Measurements from ENCODE around the gene PPP1R1B. TPM values are rescaled to one million over a fixed set of nuclear protein-coding genes. Genes with fewer than 3 reads are reported as not detected.

PPP1R1B gene
- total RNA-seq, 4 donors from 2014 or later: 2.7 to 12.2 (median 8.6) TPM

GRCh38 chr17:39600997-39601597 is 25.7 kb upstream of the PPP1R1B start:
- no peak overlapping the region for H3K27ac ChIP-seq
- ATAC-seq: no peak
- 0 to 11% methylated on average over 1 to 4 of the region's 21 CpGs for WGBS, 2 donors (ENCODE audit: low coverage in 1 of 2)
- H3K9me3 ChIP-seq: no peaks in the 10 kb centered on the region
- H3K4me1 ChIP-seq: peaks cover 0 to 61% (median 18%) of the 10 kb centered on the region in 3 donors
- peaks cover 100% of the 10 kb centered on the region for H3K27me3 ChIP-seq
- TF ChIP-seq CTCF (IDR thresholded peaks at IDR 0.05): no peak
- no peak for TF ChIP-seq EP300 (IDR thresholded peaks at IDR 0.05)
- TF ChIP-seq POLR2A (IDR thresholded peaks at IDR 0.05): no peak
- no peak for TF ChIP-seq POLR2AphosphoS5 (IDR thresholded peaks at IDR 0.05)
- no peak overlapping the region for H3K4me3 ChIP-seq
- no peaks in the 10 kb centered on the region for H3K36me3 ChIP-seq

- peaks cover 100% of the 10 kb centered on the region for H3K27me3 ChIP-seq
- ATAC-seq: no peak
- 36 to 37% methylated on average over 7 to 12 of the region's 12 CpGs for WGBS, 2 donors (ENCODE audit: low coverage in 1 of 2)
These were observed 24.8 kb upstream of the PPP1R1B start for GRCh38 chr17:39601758-39602532.

GRCh38 chr17:39602533-39603303 is 24.0 kb upstream of the PPP1R1B start:
- Histone ChIP-seq H3K9me3 (no peaks in the 10 kb centered on the region), H3K27ac (no peak overlapping the region), H3K27me3 (peaks cover 100% of the 10 kb centered on the region), H3K4me3 (no peak overlapping the region), H3K4me1 (peaks cover 0 to 63% (median 31%) of the 10 kb centered on the region in 3 donors), H3K36me3 (no peaks in the 10 kb centered on the region)
- WGBS, 2 donors (ENCODE audit: low coverage in 1 of 2): 22 to 33% methylated on average over 4 of the region's 4 CpGs
- TF ChIP-seq POLR2AphosphoS5 (IDR thresholded peaks at IDR 0.05): no peak
- no peak for TF ChIP-seq CTCF (IDR thresholded peaks at IDR 0.05)
- no peak for TF ChIP-seq EP300 (IDR thresholded peaks at IDR 0.05)
- no peak for TF ChIP-seq POLR2A (IDR thresholded peaks at IDR 0.05)
- no peak for ATAC-seq

More at GRCh38 chr17:39601758-39602532, 24.8 kb upstream of the PPP1R1B start:
- peaks cover 0 to 63% (median 27%) of the 10 kb centered on the region in 3 donors for H3K4me1 ChIP-seq
- H3K36me3 ChIP-seq: no peaks in the 10 kb centered on the region
- no peak overlapping the region for H3K4me3 ChIP-seq
- no peaks in the 10 kb centered on the region for H3K9me3 ChIP-seq
- no peak for TF ChIP-seq EP300 (IDR thresholded peaks at IDR 0.05)
- TF ChIP-seq POLR2A (IDR thresholded peaks at IDR 0.05): no peak
- TF ChIP-seq CTCF (IDR thresholded peaks at IDR 0.05): no peak
- no peak for TF ChIP-seq POLR2AphosphoS5 (IDR thresholded peaks at IDR 0.05)
- H3K27ac ChIP-seq: no peak overlapping the region

- H3K4me3 ChIP-seq: no peak overlapping the region
- H3K36me3 ChIP-seq: no peaks in the 10 kb centered on the region
- peaks cover 100% of the 10 kb centered on the region for H3K27me3 ChIP-seq
- ATAC-seq: no peak
- peaks cover 0 to 62% (median 31%) of the 10 kb centered on the region in 3 donors for H3K4me1 ChIP-seq
- H3K9me3 ChIP-seq: no peaks in the 10 kb centered on the region
- TF ChIP-seq EP300 (IDR thresholded peaks at IDR 0.05) (no peak), CTCF (IDR thresholded peaks at IDR 0.05) (no peak), POLR2A (IDR thresholded peaks at IDR 0.05) (no peak), POLR2AphosphoS5 (IDR thresholded peaks at IDR 0.05) (no peak)
- no peak overlapping the region for H3K27ac ChIP-seq
- 5 to 7% methylated on average over 12 to 13 of the region's 14 CpGs for WGBS, 2 donors (ENCODE audit: low coverage in 1 of 2)
These were observed 23.3 kb upstream of the PPP1R1B start for GRCh38 chr17:39603304-39604016.

Data from gastroesophageal sphincter (tissue), 4 donors.